Stimulated activated naive CD8-positive, alpha-beta T cell treated with anti-CD3 and anti-CD28 coated beads, Interleukin-15, Interleukin-2, amounts not matched to agents 100 U/mL and 50 U/mL, for 24 hours (primary cell): ENCODE results near the gene STAT5B.
A peak's percentile ranks its signal among the peaks of the same experiment; 100 is the strongest.

Source experiments
- ATAC-seq: fragments of 150-1000 bp; cut with Tn5 transposase; one replicate; pipeline ENCODE4 v1.10.0; 2021
- DNase-seq: peaks from one replicate; pipeline ENCODE4 v3.0.0; 2021

Gene STAT5B

GRCh38 chr17:42284566-42284965 is 8.4 kb upstream of the STAT5B start:
- no peak for DNase-seq
- no peak for ATAC-seq

DNA sequence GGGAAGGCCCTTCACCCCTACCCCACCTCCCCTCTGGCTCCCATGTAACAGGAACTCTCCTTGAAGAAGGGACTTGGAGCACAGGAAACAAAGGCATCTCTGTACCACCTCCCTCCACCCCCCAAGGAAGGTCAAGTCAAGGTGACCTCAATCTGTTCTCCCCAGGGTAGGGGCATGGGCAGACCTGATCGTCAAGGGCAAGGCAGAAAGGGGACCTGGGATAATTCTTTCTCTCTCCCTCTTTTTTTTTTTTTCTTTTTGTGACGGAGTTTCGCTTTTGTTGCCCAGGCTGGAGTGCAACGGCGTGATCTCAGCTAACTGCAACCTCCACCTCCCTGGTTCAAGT is 7.8 kb upstream of the STAT5B start:
- no peak for DNase-seq
- ATAC-seq, result no peak

- ATAC-seq (no peak), DNase-seq (no peak)
These were observed 7.2 kb upstream of the STAT5B start for GRCh38 chr17:42283241-42284023.

DNA sequence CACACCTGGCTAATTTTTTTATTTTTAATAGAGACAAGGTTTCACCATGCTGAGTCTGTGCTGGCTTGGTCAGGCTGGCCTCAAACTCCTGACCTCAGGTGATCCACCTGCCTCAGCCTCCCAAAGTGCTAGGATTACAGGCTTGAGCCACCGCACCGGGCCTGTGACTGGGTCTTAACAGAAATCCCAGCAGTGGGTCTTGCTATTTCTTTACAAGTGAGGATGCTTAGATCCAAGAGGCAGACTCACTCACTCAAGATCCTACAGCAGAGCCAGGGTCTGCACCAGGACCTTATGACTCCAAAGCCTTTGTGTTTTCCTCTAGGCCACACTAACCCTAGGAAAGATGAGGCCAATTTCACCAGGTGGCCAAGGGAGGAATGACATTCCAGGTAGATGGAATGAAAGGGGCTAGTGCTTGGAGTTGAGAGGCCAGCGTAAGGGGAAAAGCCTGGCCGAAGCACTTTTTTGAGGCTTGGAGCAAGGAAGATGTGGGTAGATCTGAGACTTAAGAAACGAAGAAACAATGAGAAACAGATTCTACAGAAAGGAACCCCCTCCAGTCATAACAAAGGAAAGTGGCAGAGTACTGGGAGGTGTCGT is 6.4 kb upstream of the STAT5B start:
- DNase-seq, result peak; percentile 1
- ATAC-seq, result no peak

DNA sequence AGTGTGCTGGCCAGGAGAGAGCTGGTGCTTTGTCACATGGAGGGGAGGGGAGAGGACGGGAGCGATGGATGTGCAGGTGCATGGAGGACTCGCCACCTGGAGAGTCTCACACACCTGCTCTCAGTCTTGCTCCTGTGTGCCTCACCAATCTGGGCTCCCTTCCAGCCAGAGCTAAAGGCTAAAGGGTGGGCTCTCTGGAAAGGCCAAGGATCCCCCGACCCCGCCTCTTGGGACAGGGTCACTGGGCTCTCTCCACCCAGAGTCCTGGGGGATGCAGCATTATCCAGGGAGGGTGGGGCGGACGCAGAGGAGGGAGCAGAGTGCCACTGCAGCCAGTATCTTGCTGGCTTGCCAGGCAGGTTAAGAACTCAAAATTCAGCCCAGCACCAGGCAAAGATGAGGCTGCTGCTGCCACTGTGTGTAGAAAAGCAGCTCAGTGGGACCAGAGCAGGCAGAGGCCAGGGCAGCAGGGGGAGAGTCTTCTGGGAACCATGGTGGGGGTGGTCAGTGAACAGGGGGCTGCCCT is 5.4 kb upstream of the STAT5B start:
- DNase-seq, result peak; percentile 2
- ATAC-seq, result no peak

DNA sequence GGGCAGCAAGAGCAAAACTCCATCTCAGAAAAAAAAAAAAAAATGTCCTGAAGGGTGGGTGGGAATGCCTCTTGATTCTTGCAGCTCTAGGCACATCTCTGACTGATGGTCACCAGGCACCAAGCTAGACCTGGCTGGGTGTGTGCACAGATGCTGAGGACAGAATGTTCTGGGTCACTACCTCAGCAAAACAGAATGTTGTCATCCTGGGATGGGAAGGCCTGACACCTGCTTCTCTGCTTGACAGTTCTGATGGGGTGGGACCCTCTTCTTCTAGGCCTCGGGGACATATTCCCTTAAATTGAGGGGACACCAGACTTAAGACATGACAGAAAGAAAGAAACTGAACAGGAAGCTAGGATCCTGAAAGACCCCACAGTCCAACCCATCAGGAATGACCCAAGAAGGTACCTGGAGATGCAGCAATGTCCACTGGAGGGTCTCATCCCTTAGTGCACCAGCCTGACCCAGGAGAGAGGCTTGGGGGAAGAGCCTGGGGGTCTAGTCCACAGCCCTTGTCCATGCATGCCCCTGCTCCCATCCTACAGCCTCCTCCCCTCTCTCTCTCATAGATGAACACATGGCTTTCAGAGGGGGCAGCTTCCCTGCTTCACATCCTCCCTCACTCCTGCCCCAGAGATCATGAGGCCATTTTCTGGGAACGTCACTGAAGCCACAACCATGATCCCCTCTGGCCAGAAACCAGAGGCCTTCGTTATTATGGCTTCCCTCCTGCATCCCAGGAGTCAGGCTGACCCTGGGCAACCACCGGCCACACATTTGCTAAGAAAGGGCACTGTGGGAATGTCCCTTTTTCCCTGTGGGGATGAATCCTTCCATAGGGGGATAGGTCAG is 3.8 kb upstream of the STAT5B start:
- ATAC-seq (no peak), DNase-seq (peak; percentile 2)

GRCh38 chr17:42277342-42277712 is 1.1 kb upstream of the STAT5B start:
- DNase-seq (no peak), ATAC-seq (no peak)

GRCh38 chr17:42276609-42277341 is 584 bp upstream of the STAT5B start:
- ATAC-seq (peak; percentile 24), DNase-seq (peak; percentile 41)

DNA sequence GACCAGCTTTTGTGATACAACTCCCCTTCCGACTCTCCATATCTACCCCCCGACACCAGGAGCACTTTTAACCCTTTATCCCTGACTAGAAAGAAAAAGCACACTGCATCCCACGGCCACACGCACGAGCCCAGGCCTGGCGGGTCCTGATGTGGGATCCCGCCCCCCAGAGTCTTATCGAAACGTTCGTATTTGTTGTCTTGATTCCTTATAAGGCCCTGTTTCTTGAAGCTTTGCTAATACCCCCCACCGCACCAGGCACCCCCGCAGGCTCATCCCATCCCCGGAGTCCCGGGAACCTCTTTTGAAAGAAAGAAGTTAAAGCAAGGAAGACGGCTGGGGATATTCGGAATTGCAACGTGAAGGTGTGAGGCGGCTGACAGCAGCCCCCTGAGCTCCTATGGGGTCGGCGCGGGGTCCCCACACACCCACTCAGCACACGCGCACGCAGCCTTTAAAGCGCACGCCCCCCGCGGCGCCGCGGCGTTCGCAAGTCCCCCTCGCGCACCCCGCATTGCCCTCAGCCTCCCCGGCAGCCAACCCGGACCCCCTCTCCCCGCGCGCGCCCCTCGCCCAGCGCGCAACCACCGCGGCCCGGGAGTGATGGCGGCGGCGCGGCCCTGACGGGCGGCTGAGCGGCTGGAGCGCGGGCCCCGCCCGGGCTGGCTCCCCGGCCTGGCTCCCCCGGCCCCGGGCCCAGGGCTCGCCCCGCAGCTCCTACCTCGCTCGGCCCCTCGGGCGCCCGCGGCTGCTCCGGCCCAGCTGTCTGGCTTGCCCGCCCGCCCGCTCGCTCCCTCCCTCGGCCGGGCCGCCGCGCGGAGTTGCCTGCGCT is 448 bp downstream of the STAT5B start:
- DNase-seq (peak; percentile 48), ATAC-seq (peak; percentile 45)

- DNase-seq (no peak), ATAC-seq (no peak)
These were observed 1.2 kb downstream of the STAT5B start for GRCh38 chr17:42274812-42275526.

- no peak for DNase-seq
- ATAC-seq, result no peak
These were observed 2.0 kb downstream of the STAT5B start for GRCh38 chr17:42274253-42274542.

DNA sequence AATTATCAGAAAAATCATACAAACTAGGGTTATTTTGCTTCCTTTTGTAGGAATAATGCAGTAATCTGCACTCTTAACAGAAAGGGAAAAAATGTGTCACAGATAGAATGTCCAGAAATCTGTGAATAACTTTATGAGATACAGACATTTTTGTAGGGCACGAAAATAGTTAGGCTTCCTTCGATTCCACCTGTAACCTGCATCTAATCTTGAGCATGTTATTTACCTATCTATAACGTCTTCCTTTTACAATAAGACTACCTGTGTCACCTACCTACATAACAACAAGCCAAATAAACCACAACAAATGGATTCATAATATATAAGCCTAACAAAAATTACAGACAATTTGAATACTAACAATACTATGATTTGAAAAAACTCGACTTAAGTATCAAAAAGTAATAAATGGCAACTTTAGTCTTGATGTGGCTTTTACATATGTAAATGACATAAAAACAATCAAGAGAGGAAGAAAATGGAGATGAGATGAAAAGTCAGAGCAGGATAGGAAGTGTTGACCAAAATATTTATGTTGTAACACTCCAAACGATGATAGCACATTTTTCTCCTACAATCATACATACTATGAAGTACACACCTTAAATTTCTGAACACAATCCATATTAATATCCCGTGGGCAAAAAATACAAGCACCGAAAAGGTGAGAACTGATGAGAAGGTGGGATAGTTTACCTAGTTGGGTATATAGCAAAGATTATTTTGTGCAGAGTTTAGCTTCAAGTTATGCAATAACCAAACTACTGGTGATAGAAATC is 2.5 kb downstream of the STAT5B start:
- DNase-seq (no peak), ATAC-seq (no peak)

- ATAC-seq (no peak), DNase-seq (no peak)
These were observed 3.9 kb downstream of the STAT5B start for GRCh38 chr17:42272162-42272907.

- ATAC-seq (no peak), DNase-seq (no peak)
These were observed 4.5 kb downstream of the STAT5B start for GRCh38 chr17:42271779-42272035.

- no peak for DNase-seq
- ATAC-seq, result peak; percentile 15
These were observed 5.0 kb downstream of the STAT5B start for GRCh38 chr17:42271006-42271778.

- DNase-seq (no peak), ATAC-seq (no peak)
These were observed 5.6 kb downstream of the STAT5B start for GRCh38 chr17:42270596-42270995.

GRCh38 chr17:42270170-42270535 is 6.0 kb downstream of the STAT5B start:
- DNase-seq (no peak), ATAC-seq (no peak)

- DNase-seq (no peak), ATAC-seq (no peak)
These were observed 8.0 kb downstream of the STAT5B start for GRCh38 chr17:42268236-42268635.
